Keratinocyte (primary cell): Measurements from ENCODE around the gene GREM2. TPM values are rescaled to one million over a fixed set of nuclear protein-coding genes. Genes with fewer than 3 reads are reported as not detected.

Experiments
- DNase-seq: peaks from one replicate; pipeline ENCODE4 v3.0.0-alpha.2; 2011; ENCODE audit warnings: low read depth, missing footprints, low spot score
- FAIRE-seq: peaks from 2 replicates; lab custom pipeline; 2011; peaks lifted over from hg19 to GRCh38; lab: Jason Lieb, UNC
- H2AFZ ChIP-seq: 2 replicates; pipeline ENCODE4 v1.6.0; 2012; ENCODE audit warnings: low read length, control low read depth, inconsistent platforms; ENCODE audit not compliant: control insufficient read depth
- H3K27ac ChIP-seq: 2 replicates; pipeline ENCODE4 v1.5.1; 2011; ENCODE audit warnings: low read length; ENCODE audit not compliant: control insufficient read depth, insufficient read depth
- H3K27me3 ChIP-seq: 3 replicates; pipeline ENCODE4 v1.6.0; 2011; ENCODE audit warnings: low read length; ENCODE audit not compliant: control insufficient read depth, insufficient read depth; ENCODE audit errors: extremely low read depth
- H3K36me3 ChIP-seq, 2 experiments: 2 replicates in 1 of 2; 3 replicates in 1 of 2; pipeline ENCODE4 v1.5.1; 2011; ENCODE audit warnings: low read length in 2 of 2, mild to moderate bottlenecking in 1 of 2; ENCODE audit not compliant: control insufficient read depth in 2 of 2, insufficient read depth in 2 of 2; ENCODE audit errors: extremely low read depth in 1 of 2
- H3K4me1 ChIP-seq: 3 replicates; pipeline ENCODE4 v1.5.1; 2011; ENCODE audit warnings: low read length; ENCODE audit not compliant: control insufficient read depth, insufficient read depth; ENCODE audit errors: extremely low read depth
- H3K4me2 ChIP-seq: 3 replicates; pipeline ENCODE4 v1.6.0; 2011; ENCODE audit warnings: low read depth, low read length; ENCODE audit not compliant: control insufficient read depth, insufficient read depth; ENCODE audit errors: extremely low read depth
- H3K4me3 ChIP-seq, 3 experiments: fragments of 200-600 bp in 1 of 3; sonication (generic) in 1 of 3; 2 replicates in 2 of 3; 3 replicates in 1 of 3; pipeline ENCODE4 v1.5.1; 2011 to 2016; ENCODE audit warnings: low read length in 3 of 3, mild to moderate bottlenecking in 3 of 3, control low read depth in 2 of 3, inconsistent platforms in 1 of 3, low read depth in 1 of 3, mixed read lengths in 1 of 3, mixed run types in 1 of 3, moderate library complexity in 1 of 3; ENCODE audit not compliant: control insufficient read depth in 2 of 3, insufficient read depth in 2 of 3; ENCODE audit errors: extremely low read depth in 1 of 3
- H3K79me2 ChIP-seq: 2 replicates; pipeline ENCODE4 v1.6.0; 2012; ENCODE audit warnings: low read length; ENCODE audit not compliant: control insufficient read depth, insufficient read depth
- H3K9ac ChIP-seq: 3 replicates; pipeline ENCODE4 v1.6.0; 2011; ENCODE audit warnings: low read length; ENCODE audit not compliant: control insufficient read depth, insufficient read depth; ENCODE audit errors: extremely low read depth
- H3K9me1 ChIP-seq: 3 replicates; pipeline ENCODE4 v1.6.0; 2011; ENCODE audit warnings: low read length; ENCODE audit not compliant: control insufficient read depth, insufficient read depth; ENCODE audit errors: extremely low read depth
- H3K9me3 ChIP-seq: 2 replicates; pipeline ENCODE4 v1.5.1; 2012; ENCODE audit warnings: low read depth, low read length; ENCODE audit not compliant: control insufficient read depth
- H4K20me1 ChIP-seq: 3 replicates; pipeline ENCODE4 v1.6.0; 2011; ENCODE audit warnings: low read length; ENCODE audit not compliant: control insufficient read depth, insufficient read depth; ENCODE audit errors: extremely low read depth
- CTCF ChIP-seq, 3 experiments: IDR thresholded peaks in 1 of 3; conservative IDR thresholded peaks in 1 of 3; optimal IDR thresholded peaks in 1 of 3; 2 replicates in 2 of 3; 3 replicates in 1 of 3; pipeline versions ENCODE3 to v1.5.1; 2011; ENCODE audit warnings: low read length in 3 of 3, mild to moderate bottlenecking in 3 of 3, moderate library complexity in 2 of 3, control low read depth in 1 of 3, inconsistent platforms in 1 of 3; ENCODE audit not compliant: insufficient read depth in 2 of 3; ENCODE audit errors: extremely low read depth in 1 of 3
- EZH2 ChIP-seq: IDR thresholded peaks from one replicate; pipeline ENCODE4 v1.6.1; 2012; ENCODE audit warnings: inconsistent platforms, mild to moderate bottlenecking, low read length, moderate library complexity
- dilution Hi-C: fragments of 300-500 bp; cut with MboI; formaldehyde crosslinking; loops from one replicate; pipeline ENCODE4 v1.7.0; 2020; ENCODE audit warnings: low sequenced_read_pairs; ENCODE audit not compliant: extremely low pct_ligation_motif_present
- polyA plus RNA-seq, 5 experiments: library from polyadenylated mRNA; depleted of rRNA in 3 of 5; stranded (reverse) in 3 of 5; stranded (forward) in 1 of 5; unstranded in 1 of 5; fragments of >200 nt; gene quantifications; 1 replicate in 1 of 5; 2 replicates in 3 of 5; 3 replicates in 1 of 5; pipeline versions ENCODE4 v1.2.1 to v1.2.3, GENCODE V29; 2011 to 2012; ENCODE audit warnings: missing spikeins in 2 of 5, low read depth in 1 of 5, low replicate concordance in 1 of 5

Gene GREM2
- polyA plus RNA-seq, 1 donor (not counting 4 experiments of a cell fraction or from before 2014, with no cell fraction given), result not detected

- FAIRE-seq (no peak), DNase-seq (no peak)
- no peaks in the 10 kb centered on the region for H4K20me1 ChIP-seq
- no peak overlapping the region for H3K4me2 ChIP-seq
- dilution Hi-C loops, result no loop called here
- H2AFZ ChIP-seq, result no peak overlapping the region
- TF ChIP-seq CTCF (optimal IDR thresholded peaks at IDR 0.05 in 1 of 3, IDR thresholded peaks at IDR 0.05 in 1 of 3, conservative IDR thresholded peaks at IDR 0.05 in 1 of 3; ENCODE audit: extremely low read depth in 1 of 3, insufficient read depth in 2 of 3, low read length in 3 of 3) (no peak), EZH2 (no peak)
- no peaks in the 10 kb centered on the region for H3K9me1 ChIP-seq
- H3K9me3 ChIP-seq, result peaks cover 6% of the 10 kb centered on the region
- no peaks in the 10 kb centered on the region for H3K36me3 ChIP-seq
- H3K4me1 ChIP-seq, result no peaks in the 10 kb centered on the region
- no peaks in the 10 kb centered on the region for H3K27me3 ChIP-seq
- H3K27ac ChIP-seq, result no peak overlapping the region
- no peaks in the 10 kb centered on the region for H3K79me2 ChIP-seq
- H3K4me3 ChIP-seq, result no peak overlapping the region
- H3K9ac ChIP-seq, result no peak overlapping the region
These were observed 120.8 kb downstream of the GREM2 start for GRCh38 chr1:240491156-240491555.

- H3K4me1 ChIP-seq, result no peaks in the 10 kb centered on the region
- no peaks in the 10 kb centered on the region for H3K36me3 ChIP-seq
- H3K9me1 ChIP-seq, result no peaks in the 10 kb centered on the region
- H3K27ac ChIP-seq, result no peak overlapping the region
- FAIRE-seq, result no peak
- no peak overlapping the region for H3K4me3 ChIP-seq
- H3K9me3 ChIP-seq, result peaks cover 2% of the 10 kb centered on the region
- H3K79me2 ChIP-seq, result no peaks in the 10 kb centered on the region
- H2AFZ ChIP-seq, result no peak overlapping the region
- H4K20me1 ChIP-seq, result no peaks in the 10 kb centered on the region
- dilution Hi-C loops, result no loop called here
- DNase-seq, result no peak
- TF ChIP-seq EZH2 (no peak), CTCF (optimal IDR thresholded peaks at IDR 0.05 in 1 of 3, IDR thresholded peaks at IDR 0.05 in 1 of 3, conservative IDR thresholded peaks at IDR 0.05 in 1 of 3; ENCODE audit: extremely low read depth in 1 of 3, insufficient read depth in 2 of 3, low read length in 3 of 3) (no peak)
- H3K27me3 ChIP-seq, result no peaks in the 10 kb centered on the region
- no peak overlapping the region for H3K9ac ChIP-seq
- no peak overlapping the region for H3K4me2 ChIP-seq
These were observed 124.5 kb downstream of the GREM2 start for GRCh38 chr1:240487493-240487892.
